SK-N-SH treated with all-trans-retinoic acid at 6 μM for 48 hours (cell line): ENCODE data around the gene SSBP2.

ENCODE experiments used
- ATAC-seq: fragments of 200-7000 bp; cut with Tn5 transposase; 3 replicates; pipeline ENCODE4 v1.9.1; 2020; ENCODE audit warnings: mild to moderate bottlenecking, moderate library complexity
- BACH2 ChIP-seq: fragments of 250-450 bp; sonication (Bioruptor Pico); IDR thresholded peaks from 2 replicates; pipeline ENCODE4 v1.9.0; 2021; ENCODE audit warnings: mild to moderate bottlenecking, borderline replicate concordance
- CSRNP3 ChIP-seq: fragments of 250-450 bp; sonication (Bioruptor Pico); IDR thresholded peaks from 2 replicates; pipeline ENCODE4 v1.5.1; 2021; ENCODE audit warnings: mild to moderate bottlenecking, moderate library complexity
- GLIS3 ChIP-seq: fragments of 250-450 bp; sonication (Bioruptor Pico); IDR thresholded peaks from 2 replicates; pipeline ENCODE4 v1.5.0; 2020; ENCODE audit warnings: mild to moderate bottlenecking, moderate library complexity
- ISL1 ChIP-seq: fragments of 250-450 bp; sonication (Bioruptor Pico); IDR thresholded peaks from 2 replicates; pipeline ENCODE4 v2.1.2; 2022; ENCODE audit warnings: mild to moderate bottlenecking, moderate library complexity
- OSR1 ChIP-seq: fragments of 250-450 bp; sonication (Bioruptor Pico); IDR thresholded peaks from 2 replicates; pipeline ENCODE4 v1.8.0; 2022; ENCODE audit warnings: moderate library complexity, mild to moderate bottlenecking, inconsistent platforms
- PATZ1 ChIP-seq: fragments of 250-450 bp; sonication (Bioruptor Pico); IDR thresholded peaks from 2 replicates; pipeline ENCODE4 v1.8.0; 2020; ENCODE audit warnings: mild to moderate bottlenecking, moderate library complexity, borderline replicate concordance
- POU6F1 ChIP-seq: fragments of 250-450 bp; sonication (Bioruptor Pico); IDR thresholded peaks from 2 replicates; pipeline ENCODE4 v1.8.0; 2021; ENCODE audit warnings: low read depth, mild to moderate bottlenecking, moderate library complexity, borderline replicate concordance
- PPARA ChIP-seq: fragments of 250-450 bp; sonication (Bioruptor Pico); IDR thresholded peaks from 2 replicates; pipeline ENCODE4 v1.5.0; 2020; ENCODE audit warnings: mild to moderate bottlenecking, borderline replicate concordance
- RARB ChIP-seq: fragments of 250-450 bp; sonication (Bioruptor Pico); IDR thresholded peaks from 2 replicates; pipeline ENCODE4 v1.8.0; 2021; ENCODE audit warnings: mild to moderate bottlenecking, moderate library complexity
- TOX ChIP-seq: fragments of 250-450 bp; sonication (Bioruptor Pico); IDR thresholded peaks from 2 replicates; pipeline ENCODE4 v1.8.0; 2021; ENCODE audit warnings: mild to moderate bottlenecking, moderate library complexity, borderline replicate concordance
- TSHZ2 ChIP-seq: fragments of 250-450 bp; sonication (Bioruptor Pico); IDR thresholded peaks from 2 replicates; pipeline ENCODE4 v1.5.0; 2020; ENCODE audit warnings: mild to moderate bottlenecking, moderate library complexity
- ZC3H10 ChIP-seq: fragments of 250-450 bp; sonication (Bioruptor Pico); IDR thresholded peaks from 2 replicates; pipeline ENCODE4 v1.5.1; 2021; ENCODE audit warnings: mild to moderate bottlenecking, moderate library complexity
- ZFP3 ChIP-seq: fragments of 250-450 bp; sonication (Bioruptor Pico); IDR thresholded peaks from 2 replicates; pipeline ENCODE4 v1.5.0; 2020; ENCODE audit warnings: mild to moderate bottlenecking, moderate library complexity
- ZFP30 ChIP-seq: fragments of 450-650 bp; formaldehyde crosslinking; IDR thresholded peaks from 2 replicates; pipeline ENCODE4 v1.5.0; 2022; ENCODE audit warnings: mild to moderate bottlenecking, moderate library complexity
- ZNF565 ChIP-seq: fragments of 450-650 bp; formaldehyde crosslinking; conservative IDR thresholded peaks from 2 replicates; pipeline ENCODE4 v1.5.0; 2020; ENCODE audit warnings: low read depth, mild to moderate bottlenecking, moderate library complexity
- ZNF70 ChIP-seq: fragments of 450-650 bp; formaldehyde crosslinking; IDR thresholded peaks from 2 replicates; pipeline ENCODE4 v1.5.0; 2020; ENCODE audit warnings: mild to moderate bottlenecking, moderate library complexity
- ZNF8 ChIP-seq: fragments of 450-650 bp; formaldehyde crosslinking; IDR thresholded peaks from 2 replicates; pipeline ENCODE4 v1.5.0; 2020; ENCODE audit warnings: mild to moderate bottlenecking, moderate library complexity

Gene SSBP2

GRCh38 chr5:81790336-81790735 lies 39.4 kb upstream of the SSBP2 start:
- TF ChIP-seq POU6F1 (CRISPR knock-in tag) (no peak), TSHZ2 (CRISPR knock-in tag) (no peak), ZFP3 (CRISPR knock-in tag) (no peak), BACH2 (no peak), OSR1 (CRISPR knock-in tag) (no peak), PPARA (CRISPR knock-in tag) (no peak)

GRCh38 chr5:81789033-81789432 lies 38.1 kb upstream of the SSBP2 start:
- TF ChIP-seq CSRNP3 (CRISPR knock-in tag) (no peak), ZNF565 (CRISPR knock-in tag) (no peak), OSR1 (CRISPR knock-in tag) (no peak), PATZ1 (CRISPR knock-in tag) (no peak), GLIS3 (CRISPR knock-in tag) (no peak), ZNF8 (CRISPR knock-in tag) (no peak), TSHZ2 (CRISPR knock-in tag) (no peak), ZFP30 (no peak), ZC3H10 (CRISPR knock-in tag) (no peak)
- TF ChIP-seq, all 23 proteins: peak for 0
- ATAC-seq = peak; percentile 48

More at GRCh38 chr5:81790336-81790735, 39.4 kb upstream of the SSBP2 start:
- no peak for ATAC-seq

GRCh38 chr5:81788329-81788728 lies 37.4 kb upstream of the SSBP2 start:
- TF ChIP-seq OSR1 (CRISPR knock-in tag) (no peak), TSHZ2 (CRISPR knock-in tag) (no peak), ZNF70 (CRISPR knock-in tag) (no peak), PPARA (CRISPR knock-in tag) (no peak), CSRNP3 (CRISPR knock-in tag) (no peak), ISL1 (no peak), ZNF8 (CRISPR knock-in tag) (no peak), TOX (CRISPR knock-in tag) (no peak), RARB (CRISPR knock-in tag) (no peak), POU6F1 (CRISPR knock-in tag) (no peak)
- ATAC-seq = peak; percentile 48; the same call in 2 of the 3 replicates
